OCI-LY3 (cell line): ENCODE measurements around the gene C1orf87.

Experiments
- CTCF ChIP-seq: fragments of 200-600, 300-600 bp; sonication (generic); IDR thresholded peaks from 2 replicates; pipeline ENCODE4 v1.5.1; 2014; ENCODE audit warnings: antibody characterized with exemption, low read length, low read depth
- EZH2phosphoT487 ChIP-seq: fragments of 200-600 bp; shearing (Covaris generic); IDR thresholded peaks from 2 replicates; pipeline ENCODE4 v1.6.1; 2018; ENCODE audit warnings: antibody characterized with exemption, mixed run types, low read depth

- no peak for TF ChIP-seq EZH2phosphoT487
- no peak for TF ChIP-seq CTCF
These were observed 37.6 kb downstream of the C1orf87 start for GRCh38 chr1:60035921-60036320.
